Esophagus squamous epithelium (tissue), 4 donors: ENCODE data around the gene SACM1L.

Source experiments
- POLR2A ChIP-seq, 4 donors: fragments of 450-650 bp; IDR thresholded peaks; one replicate each; pipeline ENCODE4 v1.6.1; 2017; ENCODE audit warnings: antibody characterized with exemption in 4 of 4, mild to moderate bottlenecking in 4 of 4, moderate library complexity in 3 of 4
- TF ChIP-seq, protein P1 (sequence below), 6 experiments: fragments of 450-650 bp in 4 of 6; fragments of 200-600 bp in 2 of 6; sonication (generic) in 2 of 6; IDR thresholded peaks; one replicate each; pipeline ENCODE4 v1.5.1; 2016 to 2019; ENCODE audit warnings: antibody characterized with exemption in 6 of 6, mild to moderate bottlenecking in 4 of 6, moderate library complexity in 4 of 6

DNA sequence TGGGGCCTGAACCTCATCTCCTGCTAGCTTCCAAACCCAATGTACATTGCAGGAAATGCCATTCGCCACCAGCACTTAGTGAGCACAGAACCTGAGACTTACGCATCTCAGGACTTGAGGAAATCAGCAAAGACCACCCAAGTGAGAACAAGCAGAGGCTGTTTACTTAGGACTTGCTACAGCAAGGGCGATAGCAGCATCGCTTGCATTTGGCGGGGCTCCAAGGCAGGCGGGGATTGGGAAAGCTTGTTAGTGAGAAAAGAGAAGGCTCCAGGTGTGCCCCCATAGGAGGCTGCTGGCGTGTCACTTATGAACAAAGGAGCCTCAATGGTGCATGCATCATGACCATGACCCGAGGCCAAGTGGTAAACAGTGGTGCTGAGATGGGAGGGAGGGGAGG is 87.4 kb downstream of the SACM1L start:
- TF ChIP-seq, protein P1, sequence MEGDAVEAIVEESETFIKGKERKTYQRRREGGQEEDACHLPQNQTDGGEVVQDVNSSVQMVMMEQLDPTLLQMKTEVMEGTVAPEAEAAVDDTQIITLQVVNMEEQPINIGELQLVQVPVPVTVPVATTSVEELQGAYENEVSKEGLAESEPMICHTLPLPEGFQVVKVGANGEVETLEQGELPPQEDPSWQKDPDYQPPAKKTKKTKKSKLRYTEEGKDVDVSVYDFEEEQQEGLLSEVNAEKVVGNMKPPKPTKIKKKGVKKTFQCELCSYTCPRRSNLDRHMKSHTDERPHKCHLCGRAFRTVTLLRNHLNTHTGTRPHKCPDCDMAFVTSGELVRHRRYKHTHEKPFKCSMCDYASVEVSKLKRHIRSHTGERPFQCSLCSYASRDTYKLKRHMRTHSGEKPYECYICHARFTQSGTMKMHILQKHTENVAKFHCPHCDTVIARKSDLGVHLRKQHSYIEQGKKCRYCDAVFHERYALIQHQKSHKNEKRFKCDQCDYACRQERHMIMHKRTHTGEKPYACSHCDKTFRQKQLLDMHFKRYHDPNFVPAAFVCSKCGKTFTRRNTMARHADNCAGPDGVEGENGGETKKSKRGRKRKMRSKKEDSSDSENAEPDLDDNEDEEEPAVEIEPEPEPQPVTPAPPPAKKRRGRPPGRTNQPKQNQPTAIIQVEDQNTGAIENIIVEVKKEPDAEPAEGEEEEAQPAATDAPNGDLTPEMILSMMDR (IDR thresholded peaks at IDR 0.05): no peak
- TF ChIP-seq POLR2A (IDR thresholded peaks at IDR 0.05): no peak
